HL-60 (cell line): ENCODE data around the gene RGS6.

ENCODE experiments used
- DNase-seq, 2 experiments: peaks; one replicate each; pipeline ENCODE4 v3.0.0-alpha.2; 2010 to 2020; ENCODE audit warnings: low read depth in 1 of 2, low spot score in 1 of 2
- H3K27ac ChIP-seq: fragments of 250-450 bp; sonication (Bioruptor Pico); replicated peaks from 2 replicates; pipeline ENCODE4 v1.5.1; 2020; ENCODE audit warnings: mild to moderate bottlenecking, moderate library complexity
- H3K27me3 ChIP-seq: fragments of 250-450 bp; sonication (Bioruptor Pico); 2 replicates; pipeline ENCODE4 v1.5.1; 2021; ENCODE audit warnings: mild to moderate bottlenecking, moderate library complexity; ENCODE audit not compliant: insufficient read depth, poor library complexity, severe bottlenecking
- H3K4me3 ChIP-seq: replicated peaks from 2 replicates; pipeline ENCODE4 v1.5.1; 2011; ENCODE audit warnings: mild to moderate bottlenecking, control low read depth, low read length; ENCODE audit not compliant: insufficient read depth
- GABPA ChIP-seq: IDR thresholded peaks from 2 replicates; pipeline ENCODE4 v1.6.1; 2012; ENCODE audit warnings: low read depth
- POLR2AphosphoS5 ChIP-seq: IDR thresholded peaks from 2 replicates; pipeline ENCODE4 v1.6.1; 2012; ENCODE audit warnings: low read depth
- SPI1 ChIP-seq: IDR thresholded peaks from 2 replicates; pipeline ENCODE4 v1.6.1; 2012; ENCODE audit warnings: low read depth, mild to moderate bottlenecking, borderline replicate concordance
- TF ChIP-seq, protein P1 (sequence below): IDR thresholded peaks from 2 replicates; pipeline ENCODE4 v1.6.1; 2012; ENCODE audit warnings: low read depth; ENCODE audit not compliant: insufficient replicate concordance
- TF ChIP-seq, protein P2 (sequence below): IDR thresholded peaks from one replicate; pipeline ENCODE4 v1.5.1; 2011; ENCODE audit warnings: low read length, control low read depth, inconsistent platforms; ENCODE audit not compliant: insufficient read depth

Gene RGS6

DNA sequence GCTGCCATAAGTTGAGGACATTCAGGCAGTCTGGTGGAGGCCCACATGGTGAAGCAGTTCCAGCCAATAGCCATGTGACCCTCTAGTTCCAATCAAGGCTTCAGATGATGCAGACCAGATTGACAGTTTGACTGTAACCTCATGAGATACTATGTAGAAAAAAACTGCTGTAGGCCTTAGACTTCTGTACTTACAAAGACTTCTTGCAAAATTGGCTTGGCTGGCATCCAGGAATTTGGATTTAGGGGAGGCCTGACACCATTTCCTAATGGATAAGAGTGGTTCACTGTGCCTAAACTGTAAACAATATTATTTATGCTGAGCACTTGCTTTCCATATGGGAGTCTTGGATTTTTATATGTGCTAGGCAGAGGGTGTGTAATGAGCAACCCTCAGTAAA is 76.4 kb downstream of the RGS6 start:
- Histone ChIP-seq H3K27me3 (no peaks in the 10 kb centered on the region), H3K27ac (no peak overlapping the region), H3K4me3 (no peak overlapping the region)
- TF ChIP-seq, protein P1, sequence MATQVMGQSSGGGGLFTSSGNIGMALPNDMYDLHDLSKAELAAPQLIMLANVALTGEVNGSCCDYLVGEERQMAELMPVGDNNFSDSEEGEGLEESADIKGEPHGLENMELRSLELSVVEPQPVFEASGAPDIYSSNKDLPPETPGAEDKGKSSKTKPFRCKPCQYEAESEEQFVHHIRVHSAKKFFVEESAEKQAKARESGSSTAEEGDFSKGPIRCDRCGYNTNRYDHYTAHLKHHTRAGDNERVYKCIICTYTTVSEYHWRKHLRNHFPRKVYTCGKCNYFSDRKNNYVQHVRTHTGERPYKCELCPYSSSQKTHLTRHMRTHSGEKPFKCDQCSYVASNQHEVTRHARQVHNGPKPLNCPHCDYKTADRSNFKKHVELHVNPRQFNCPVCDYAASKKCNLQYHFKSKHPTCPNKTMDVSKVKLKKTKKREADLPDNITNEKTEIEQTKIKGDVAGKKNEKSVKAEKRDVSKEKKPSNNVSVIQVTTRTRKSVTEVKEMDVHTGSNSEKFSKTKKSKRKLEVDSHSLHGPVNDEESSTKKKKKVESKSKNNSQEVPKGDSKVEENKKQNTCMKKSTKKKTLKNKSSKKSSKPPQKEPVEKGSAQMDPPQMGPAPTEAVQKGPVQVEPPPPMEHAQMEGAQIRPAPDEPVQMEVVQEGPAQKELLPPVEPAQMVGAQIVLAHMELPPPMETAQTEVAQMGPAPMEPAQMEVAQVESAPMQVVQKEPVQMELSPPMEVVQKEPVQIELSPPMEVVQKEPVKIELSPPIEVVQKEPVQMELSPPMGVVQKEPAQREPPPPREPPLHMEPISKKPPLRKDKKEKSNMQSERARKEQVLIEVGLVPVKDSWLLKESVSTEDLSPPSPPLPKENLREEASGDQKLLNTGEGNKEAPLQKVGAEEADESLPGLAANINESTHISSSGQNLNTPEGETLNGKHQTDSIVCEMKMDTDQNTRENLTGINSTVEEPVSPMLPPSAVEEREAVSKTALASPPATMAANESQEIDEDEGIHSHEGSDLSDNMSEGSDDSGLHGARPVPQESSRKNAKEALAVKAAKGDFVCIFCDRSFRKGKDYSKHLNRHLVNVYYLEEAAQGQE: no peak
- TF ChIP-seq SPI1 (no peak), GABPA (no peak), POLR2AphosphoS5 (no peak)
- TF ChIP-seq, protein P2, sequence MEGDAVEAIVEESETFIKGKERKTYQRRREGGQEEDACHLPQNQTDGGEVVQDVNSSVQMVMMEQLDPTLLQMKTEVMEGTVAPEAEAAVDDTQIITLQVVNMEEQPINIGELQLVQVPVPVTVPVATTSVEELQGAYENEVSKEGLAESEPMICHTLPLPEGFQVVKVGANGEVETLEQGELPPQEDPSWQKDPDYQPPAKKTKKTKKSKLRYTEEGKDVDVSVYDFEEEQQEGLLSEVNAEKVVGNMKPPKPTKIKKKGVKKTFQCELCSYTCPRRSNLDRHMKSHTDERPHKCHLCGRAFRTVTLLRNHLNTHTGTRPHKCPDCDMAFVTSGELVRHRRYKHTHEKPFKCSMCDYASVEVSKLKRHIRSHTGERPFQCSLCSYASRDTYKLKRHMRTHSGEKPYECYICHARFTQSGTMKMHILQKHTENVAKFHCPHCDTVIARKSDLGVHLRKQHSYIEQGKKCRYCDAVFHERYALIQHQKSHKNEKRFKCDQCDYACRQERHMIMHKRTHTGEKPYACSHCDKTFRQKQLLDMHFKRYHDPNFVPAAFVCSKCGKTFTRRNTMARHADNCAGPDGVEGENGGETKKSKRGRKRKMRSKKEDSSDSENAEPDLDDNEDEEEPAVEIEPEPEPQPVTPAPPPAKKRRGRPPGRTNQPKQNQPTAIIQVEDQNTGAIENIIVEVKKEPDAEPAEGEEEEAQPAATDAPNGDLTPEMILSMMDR: no peak
- no peak for DNase-seq

DNA sequence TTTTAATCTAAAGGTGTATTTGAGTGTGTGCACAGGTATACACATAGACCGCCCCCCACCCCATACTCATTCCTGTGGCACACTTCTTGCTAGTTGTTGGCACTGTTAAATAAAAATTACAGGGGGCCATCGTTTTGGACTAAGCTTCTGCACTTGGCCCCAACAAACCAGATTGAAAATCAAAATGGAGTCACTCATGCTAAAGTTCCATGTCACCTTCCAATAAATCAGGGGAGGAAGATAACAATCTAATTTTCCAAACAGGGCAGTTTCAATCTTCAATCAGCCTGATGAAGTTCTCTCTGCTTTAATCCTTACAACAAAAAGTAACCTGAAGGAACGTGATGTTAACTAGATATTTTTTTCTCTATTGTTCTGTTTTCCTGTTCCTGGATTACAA is 78.2 kb downstream of the RGS6 start:
- H3K27ac ChIP-seq: no peak overlapping the region
- no peaks in the 10 kb centered on the region for H3K27me3 ChIP-seq
- DNase-seq: no peak
- no peak for TF ChIP-seq GABPA
- no peak for TF ChIP-seq POLR2AphosphoS5
- TF ChIP-seq, protein P1: no peak
- TF ChIP-seq, protein P2: no peak
- no peak for TF ChIP-seq SPI1
- no peak overlapping the region for H3K4me3 ChIP-seq

DNA sequence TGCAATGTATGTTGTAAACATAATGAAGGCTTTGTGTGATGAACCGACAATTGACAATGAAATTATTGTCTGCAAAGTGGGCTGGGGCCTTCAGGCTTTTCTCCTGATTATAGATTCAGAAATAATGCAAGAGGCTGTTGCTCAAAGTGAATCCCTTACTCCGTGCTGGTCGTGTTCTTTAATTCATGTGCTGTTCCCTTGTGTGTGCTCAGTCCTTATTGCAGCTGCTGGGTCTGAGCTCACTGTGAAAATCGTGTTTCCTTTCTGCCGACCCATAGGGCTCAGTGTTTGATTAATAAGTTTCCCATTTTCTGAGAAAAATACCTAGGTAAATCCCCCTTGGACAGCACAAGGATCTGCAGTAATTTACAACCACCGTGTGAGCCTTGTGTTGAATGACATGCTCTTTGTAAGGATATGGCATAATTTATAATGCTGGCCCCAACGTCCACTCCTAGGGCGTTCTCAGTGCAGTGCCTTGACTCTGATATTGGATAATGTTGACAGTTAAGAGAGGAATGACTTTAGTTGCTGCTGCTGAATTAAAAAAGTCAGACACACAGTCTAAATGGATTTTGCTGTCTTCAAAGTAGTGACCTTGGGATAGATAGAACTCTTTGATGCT is 81.6 kb downstream of the RGS6 start:
- DNase-seq: no peak
- H3K27ac ChIP-seq: no peak overlapping the region
- no peaks in the 10 kb centered on the region for H3K27me3 ChIP-seq

More for the DNA sequence above, 81.6 kb downstream of the RGS6 start:
- TF ChIP-seq, protein P1: no peak
- TF ChIP-seq, protein P2: no peak
- no peak for TF ChIP-seq POLR2AphosphoS5
- no peak overlapping the region for H3K4me3 ChIP-seq
